NB4 (cell line): ENCODE measurements around the gene SMC3.

Experiments used
- CTCF ChIP-seq: IDR thresholded peaks from one replicate; pipeline ENCODE4 v1.5.1; 2012; ENCODE audit warnings: low read depth, low read length
- MAX ChIP-seq: IDR thresholded peaks from 2 replicates; pipeline ENCODE4 v1.6.1; 2011; ENCODE audit warnings: low read depth, low read length
- MYC ChIP-seq: IDR thresholded peaks from 2 replicates; pipeline ENCODE4 v1.6.1; 2011; ENCODE audit warnings: low read depth, low read length
- POLR2A ChIP-seq: IDR thresholded peaks from 2 replicates; pipeline ENCODE4 v1.6.1; 2011; ENCODE audit warnings: mild to moderate bottlenecking; ENCODE audit not compliant: insufficient read length; ENCODE audit errors: extremely low read depth

- TF ChIP-seq CTCF, result no peak
- TF ChIP-seq MAX, result no peak
- no peak for TF ChIP-seq POLR2A
- no peak for TF ChIP-seq MYC
Measured at GRCh38 chr10:110634527-110635209, 67.2 kb downstream of the SMC3 start.
